SU-DHL-6 (cell line): ENCODE data around the gene YLPM1.

ENCODE experiments used
- H2AFZ ChIP-seq: fragments of 200-600 bp; sonication (generic); 2 replicates; pipeline ENCODE4 v1.6.1; 2014; ENCODE audit warnings: low read depth, mild to moderate bottlenecking, moderate library complexity, mixed read lengths, antibody characterized with exemption, low read length; ENCODE audit not compliant: severe bottlenecking
- H3F3A ChIP-seq: fragments of 200-600 bp; shearing (Covaris generic); 2 replicates; pipeline ENCODE4 v1.6.0; 2016; ENCODE audit warnings: antibody characterized with exemption, mild to moderate bottlenecking; ENCODE audit not compliant: insufficient read depth
- H3K27ac ChIP-seq: fragments of 200-600 bp; sonication (generic); 2 replicates; pipeline ENCODE4 v1.5.1; 2016; ENCODE audit warnings: low read depth, mild to moderate bottlenecking, low read length, moderate library complexity, mixed read lengths
- H3K27me3 ChIP-seq: fragments of 200-600 bp; sonication (generic), shearing (Covaris generic); 2 replicates; pipeline ENCODE4 v1.6.0; 2014; ENCODE audit warnings: mild to moderate bottlenecking, low read length
- H3K36me3 ChIP-seq: fragments of 200-600 bp; sonication (generic); 2 replicates; pipeline ENCODE4 v1.6.1; 2014; ENCODE audit warnings: mild to moderate bottlenecking, low read length, mixed read lengths
- H3K4me2 ChIP-seq: fragments of 300-600, 200-600 bp; shearing (Covaris generic), sonication (generic); 2 replicates; pipeline ENCODE4 v1.6.0; 2014; ENCODE audit warnings: low read length, low read depth, mild to moderate bottlenecking; ENCODE audit not compliant: poor library complexity, severe bottlenecking
- H3K4me3 ChIP-seq: fragments of 200-600 bp; sonication (generic); 2 replicates; pipeline ENCODE4 v1.5.1; 2014; ENCODE audit warnings: antibody characterized with exemption, low read length, mild to moderate bottlenecking, mixed read lengths; ENCODE audit not compliant: insufficient read depth, poor library complexity, severe bottlenecking
- H3K79me2 ChIP-seq: fragments of 200-600 bp; sonication (generic); 2 replicates; pipeline ENCODE4 v1.6.1; 2014; ENCODE audit warnings: mild to moderate bottlenecking, low read length, moderate library complexity; ENCODE audit not compliant: insufficient read depth
- H3K9ac ChIP-seq: fragments of 200-600 bp; sonication (generic); 2 replicates; pipeline ENCODE4 v1.7.0; 2014; ENCODE audit warnings: mild to moderate bottlenecking, low read length
- H3K9me2 ChIP-seq: fragments of 200-600 bp; sonication (generic); replicated peaks from 2 replicates; pipeline ENCODE4 v1.6.1; 2014; ENCODE audit warnings: low read length; ENCODE audit not compliant: insufficient read depth
- H3K9me3 ChIP-seq: fragments of 200-600 bp; sonication (generic); 2 replicates; pipeline ENCODE4 v1.6.1; 2014; ENCODE audit warnings: low read length, mixed read lengths; ENCODE audit not compliant: insufficient read depth
- H4K20me1 ChIP-seq: fragments of 200-600 bp; sonication (generic); 2 replicates; pipeline ENCODE4 v1.6.1; 2014; ENCODE audit warnings: low read depth, mild to moderate bottlenecking, antibody characterized with exemption, low read length, moderate library complexity, mixed read lengths
- CTCF ChIP-seq: fragments of 200-600 bp; sonication (generic); IDR thresholded peaks from one replicate; pipeline ENCODE4 v1.5.1; 2017; ENCODE audit warnings: antibody characterized with exemption, mild to moderate bottlenecking, low read length, moderate library complexity; ENCODE audit not compliant: insufficient read depth, poor library complexity, severe bottlenecking
- EZH2phosphoT487 ChIP-seq: fragments of 200-600 bp; sonication (generic), shearing (Covaris generic); conservative IDR thresholded peaks from 2 replicates; pipeline ENCODE4 v1.6.1; 2018; ENCODE audit warnings: mild to moderate bottlenecking, antibody characterized with exemption, low read length, moderate library complexity, mixed read lengths

YLPM1 gene

GRCh38 chr14:74804219-74804825 lies 41.2 kb downstream of the YLPM1 start:
- no peak overlapping the region for H3K4me2 ChIP-seq
- TF ChIP-seq CTCF = no peak
- TF ChIP-seq EZH2phosphoT487 = no peak
- H3K9ac ChIP-seq = no peak overlapping the region
- no peaks in the 10 kb centered on the region for H3K9me2 ChIP-seq
- H4K20me1 ChIP-seq = no peaks in the 10 kb centered on the region
- no peak overlapping the region for H3K4me3 ChIP-seq
- no peaks in the 10 kb centered on the region for H3K27me3 ChIP-seq
- H3F3A ChIP-seq = 0 out of 2 replicates have a peak, but pooled peaks cover 3% of the 10 kb centered on the region
- no peak overlapping the region for H3K27ac ChIP-seq
- H3K9me3 ChIP-seq = no peaks in the 10 kb centered on the region
- H3K36me3 ChIP-seq = peaks cover 19% of the 10 kb centered on the region; the same call in 1 of the 2 replicates
- no peak overlapping the region for H2AFZ ChIP-seq
- no peaks in the 10 kb centered on the region; the same call in none of the 2 replicates for H3K79me2 ChIP-seq

GRCh38 chr14:74807853-74808545 lies 44.9 kb downstream of the YLPM1 start:
- no peak for TF ChIP-seq CTCF
- TF ChIP-seq EZH2phosphoT487 = no peak
- H3K36me3 ChIP-seq = peaks cover 36% of the 10 kb centered on the region
- H3K27me3 ChIP-seq = no peaks in the 10 kb centered on the region
- no peaks in the 10 kb centered on the region for H3K9me3 ChIP-seq
- no peak overlapping the region for H3K27ac ChIP-seq
- no peak overlapping the region for H3K4me2 ChIP-seq
- H3K9me2 ChIP-seq = no peaks in the 10 kb centered on the region
- H3K4me3 ChIP-seq = no peak overlapping the region
- no peak overlapping the region for H3K9ac ChIP-seq
- H2AFZ ChIP-seq = no peak overlapping the region
- H3K79me2 ChIP-seq = no peaks in the 10 kb centered on the region; the same call in 1 of the 2 replicates
- 0 out of 2 replicates have a peak, but pooled peaks cover 6% of the 10 kb centered on the region for H3F3A ChIP-seq
- no peaks in the 10 kb centered on the region for H4K20me1 ChIP-seq

DNA sequence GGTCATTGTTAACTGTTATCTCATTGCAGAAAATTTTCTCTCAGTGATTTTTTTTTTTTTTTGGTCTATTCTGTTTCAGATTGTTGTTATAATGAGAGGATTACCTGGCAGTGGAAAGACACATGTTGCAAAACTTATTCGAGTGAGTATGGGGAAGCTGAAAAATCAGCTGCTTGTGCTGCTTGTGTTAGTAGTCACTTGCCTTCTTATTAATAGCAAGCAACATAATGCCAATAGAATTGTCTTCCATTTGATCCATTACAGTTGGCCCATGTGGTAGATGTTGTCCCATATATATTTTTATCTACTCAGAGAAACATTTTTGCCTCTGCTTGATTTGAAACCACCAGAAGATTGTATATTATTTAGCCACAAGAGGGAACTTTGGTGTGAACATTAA lies 53.0 kb downstream of the YLPM1 start:
- TF ChIP-seq CTCF (no peak), EZH2phosphoT487 (no peak)
- no peaks in the 10 kb centered on the region for H3K27me3 ChIP-seq
- H3K9me3 ChIP-seq = no peaks in the 10 kb centered on the region
- H3F3A ChIP-seq = 0 out of 2 replicates have a peak, but pooled peaks cover 6% of the 10 kb centered on the region
- no peak overlapping the region for H3K9ac ChIP-seq
- no peak overlapping the region for H3K4me2 ChIP-seq
- no peak overlapping the region for H3K27ac ChIP-seq
- no peaks in the 10 kb centered on the region; the same call in 1 of the 2 replicates for H3K79me2 ChIP-seq
- H3K4me3 ChIP-seq = no peak overlapping the region
- no peaks in the 10 kb centered on the region for H3K9me2 ChIP-seq
- H4K20me1 ChIP-seq = no peaks in the 10 kb centered on the region
- peaks cover 57% of the 10 kb centered on the region for H3K36me3 ChIP-seq
- no peak overlapping the region for H2AFZ ChIP-seq
